ENCODE data around the gene GRIK5.

The GRIK5 gene

DNA sequence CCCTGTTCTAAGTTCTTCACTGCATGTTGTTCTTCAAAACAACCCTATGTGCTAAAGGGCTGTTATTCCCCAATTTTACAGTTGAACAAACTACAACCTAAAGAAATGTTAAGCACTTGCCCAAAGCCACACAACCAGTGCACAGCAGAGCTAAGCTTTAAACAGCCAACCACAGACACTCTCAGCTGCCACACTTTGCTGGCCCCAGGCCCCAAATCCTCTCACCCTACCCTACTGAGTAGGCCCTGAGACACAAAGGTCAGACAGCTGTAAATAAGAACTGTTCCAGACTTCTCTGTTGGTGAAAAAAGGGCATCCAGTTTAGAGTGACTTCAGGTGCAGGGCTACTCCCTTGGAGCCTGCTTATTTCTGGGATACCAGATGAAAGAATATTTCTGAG is 30.0 kb downstream of the GRIK5 start:
- FAIRE-seq = no peak
- TF ChIP-seq POLR2A (IDR thresholded peaks at IDR 0.05; ENCODE audit: low read depth, low read length) (no peak), TAF1 (IDR thresholded peaks at IDR 0.05; ENCODE audit: borderline replicate concordance, low read depth, low read length) (no peak), POLR2AphosphoS5 (IDR thresholded peaks at IDR 0.05; ENCODE audit: low read depth, low read length) (no peak)
- DNase-seq (ENCODE audit: insufficient read length) = no peak

DNA sequence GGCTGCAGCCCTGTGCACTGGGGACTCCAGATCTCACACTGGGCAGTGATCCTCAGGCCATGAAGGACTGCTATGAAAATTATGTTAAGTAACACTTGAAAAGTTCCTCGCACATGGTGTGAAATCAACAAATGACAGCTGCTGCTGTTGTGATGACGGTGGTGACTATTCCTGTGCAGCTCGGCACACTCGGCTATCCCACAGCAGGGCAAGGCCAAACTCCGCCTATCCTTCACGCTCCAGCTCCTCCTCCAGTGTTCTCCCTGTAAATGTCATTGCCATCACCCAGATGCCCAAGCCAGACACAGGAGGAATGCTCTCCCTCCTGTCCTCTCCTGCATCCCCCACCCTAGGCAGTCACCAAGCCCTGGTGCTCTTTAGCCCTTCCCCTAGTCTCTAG is 31.3 kb downstream of the GRIK5 start:
- DNase-seq (ENCODE audit: insufficient read length) = no peak
- no peak for FAIRE-seq
- TF ChIP-seq TAF1 (IDR thresholded peaks at IDR 0.05; ENCODE audit: borderline replicate concordance, low read depth, low read length) (no peak), POLR2A (IDR thresholded peaks at IDR 0.05; ENCODE audit: low read depth, low read length) (no peak), POLR2AphosphoS5 (IDR thresholded peaks at IDR 0.05; ENCODE audit: low read depth, low read length) (no peak)

DNA sequence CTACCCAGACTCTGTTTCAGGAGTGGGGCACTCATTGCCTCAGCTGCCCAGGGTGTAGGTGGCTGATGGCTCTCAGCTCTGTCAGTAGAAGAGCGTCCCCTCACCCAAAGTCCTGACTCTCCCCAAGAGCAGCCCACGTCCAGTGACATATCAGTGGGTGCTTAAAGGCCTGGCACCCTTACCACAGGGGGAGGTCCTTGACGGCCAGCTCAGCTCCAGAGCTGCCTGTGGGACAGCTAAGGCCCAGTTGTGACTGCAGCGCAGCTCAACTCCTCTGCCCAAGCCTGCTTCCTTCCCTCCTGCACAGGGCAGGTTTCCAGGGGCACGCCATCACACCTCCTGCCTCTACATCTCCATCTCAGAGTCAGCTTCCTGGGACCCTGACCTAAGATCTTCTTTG is 32.4 kb downstream of the GRIK5 start:
- no peak for FAIRE-seq
- no peak for DNase-seq (ENCODE audit: insufficient read length)
- no peak for TF ChIP-seq POLR2A (IDR thresholded peaks at IDR 0.05; ENCODE audit: low read depth, low read length)
- TF ChIP-seq POLR2AphosphoS5 (IDR thresholded peaks at IDR 0.05; ENCODE audit: low read depth, low read length) = no peak
- no peak for TF ChIP-seq TAF1 (IDR thresholded peaks at IDR 0.05; ENCODE audit: borderline replicate concordance, low read depth, low read length)

DNA sequence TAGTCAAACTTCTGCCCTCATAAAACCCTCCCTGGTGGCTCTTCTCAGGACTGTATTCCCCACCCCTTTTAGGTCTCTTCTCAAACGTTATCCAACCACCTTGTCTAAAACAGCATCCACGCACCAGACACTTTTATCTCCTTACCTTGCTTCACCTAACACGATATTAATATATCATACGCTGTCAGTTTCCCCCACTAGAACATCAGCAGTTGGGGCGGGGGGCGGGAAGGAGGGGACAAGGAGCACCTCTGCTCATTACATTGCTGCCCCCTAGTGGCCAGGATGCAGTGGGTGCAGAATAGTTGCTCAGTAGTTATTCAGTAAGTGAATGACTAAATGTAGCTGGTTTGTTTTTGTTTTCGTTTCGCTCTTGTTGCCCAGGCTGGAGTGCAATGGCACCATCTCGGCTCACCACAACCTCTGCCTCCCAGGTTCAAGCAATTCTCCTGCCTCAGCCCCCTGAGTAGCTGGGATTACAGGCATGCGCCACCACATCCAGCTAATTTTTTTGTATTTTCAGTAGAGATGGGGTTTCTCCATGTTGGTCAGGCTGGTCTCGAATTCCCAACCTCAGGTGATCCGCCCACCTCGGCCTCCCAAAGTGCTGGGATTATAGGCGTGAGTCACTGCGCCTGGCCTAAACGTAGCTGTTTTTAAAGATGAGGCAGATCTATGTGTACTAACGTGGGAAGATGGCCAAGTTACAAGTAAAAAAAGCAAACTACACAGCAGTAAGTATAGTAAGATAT is 35.2 kb downstream of the GRIK5 start:
- FAIRE-seq = peak; percentile 92
- DNase-seq (ENCODE audit: insufficient read length) = peak; percentile 57

DNA sequence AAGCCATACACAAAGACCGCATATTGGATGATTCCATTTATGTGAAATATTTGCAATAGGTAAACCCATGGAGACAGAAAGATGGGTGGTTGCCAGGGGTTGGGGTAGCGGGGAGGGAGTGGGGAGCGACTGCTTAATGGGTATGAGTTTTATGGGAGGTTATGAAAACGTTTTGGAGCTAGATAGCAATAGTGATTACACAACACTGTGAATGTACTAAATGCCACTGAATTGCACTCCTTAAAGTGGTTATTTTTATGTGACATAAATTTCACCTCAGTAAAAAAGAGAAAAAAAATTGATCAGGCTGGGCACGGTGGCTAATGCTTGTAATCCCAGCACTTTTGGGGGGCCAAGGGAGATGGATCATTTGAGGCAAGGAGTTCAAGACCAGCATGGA is 36.6 kb downstream of the GRIK5 start:
- DNase-seq (ENCODE audit: insufficient read length) (no peak), FAIRE-seq (no peak)
- TF ChIP-seq TAF1 (IDR thresholded peaks at IDR 0.05; ENCODE audit: borderline replicate concordance, low read depth, low read length) (no peak), POLR2AphosphoS5 (IDR thresholded peaks at IDR 0.05; ENCODE audit: low read depth, low read length) (no peak), POLR2A (IDR thresholded peaks at IDR 0.05; ENCODE audit: low read depth, low read length) (no peak)

DNA sequence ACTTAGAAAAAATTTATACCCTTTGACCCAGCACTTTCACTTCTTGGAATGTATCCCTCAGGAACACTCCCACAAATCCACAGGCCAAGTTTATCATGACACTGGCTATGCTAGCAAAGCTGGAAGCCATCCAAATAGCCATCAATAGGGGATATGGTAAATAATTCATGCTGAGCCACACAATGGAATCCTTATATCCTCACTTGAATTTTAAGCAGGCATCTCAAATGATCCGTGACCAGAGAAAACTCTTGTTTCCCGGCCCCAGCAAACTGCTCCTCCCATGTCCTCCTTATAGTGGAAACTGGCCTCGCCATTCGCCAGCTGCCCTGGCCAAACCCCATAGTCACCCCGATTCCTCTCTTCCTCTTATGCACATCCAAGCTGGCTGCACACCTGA is 37.6 kb downstream of the GRIK5 start:
- DNase-seq (ENCODE audit: insufficient read length) (no peak), FAIRE-seq (no peak)
- TF ChIP-seq POLR2AphosphoS5 (IDR thresholded peaks at IDR 0.05; ENCODE audit: low read depth, low read length) (no peak), POLR2A (IDR thresholded peaks at IDR 0.05; ENCODE audit: low read depth, low read length) (no peak), TAF1 (IDR thresholded peaks at IDR 0.05; ENCODE audit: borderline replicate concordance, low read depth, low read length) (no peak)

DNA sequence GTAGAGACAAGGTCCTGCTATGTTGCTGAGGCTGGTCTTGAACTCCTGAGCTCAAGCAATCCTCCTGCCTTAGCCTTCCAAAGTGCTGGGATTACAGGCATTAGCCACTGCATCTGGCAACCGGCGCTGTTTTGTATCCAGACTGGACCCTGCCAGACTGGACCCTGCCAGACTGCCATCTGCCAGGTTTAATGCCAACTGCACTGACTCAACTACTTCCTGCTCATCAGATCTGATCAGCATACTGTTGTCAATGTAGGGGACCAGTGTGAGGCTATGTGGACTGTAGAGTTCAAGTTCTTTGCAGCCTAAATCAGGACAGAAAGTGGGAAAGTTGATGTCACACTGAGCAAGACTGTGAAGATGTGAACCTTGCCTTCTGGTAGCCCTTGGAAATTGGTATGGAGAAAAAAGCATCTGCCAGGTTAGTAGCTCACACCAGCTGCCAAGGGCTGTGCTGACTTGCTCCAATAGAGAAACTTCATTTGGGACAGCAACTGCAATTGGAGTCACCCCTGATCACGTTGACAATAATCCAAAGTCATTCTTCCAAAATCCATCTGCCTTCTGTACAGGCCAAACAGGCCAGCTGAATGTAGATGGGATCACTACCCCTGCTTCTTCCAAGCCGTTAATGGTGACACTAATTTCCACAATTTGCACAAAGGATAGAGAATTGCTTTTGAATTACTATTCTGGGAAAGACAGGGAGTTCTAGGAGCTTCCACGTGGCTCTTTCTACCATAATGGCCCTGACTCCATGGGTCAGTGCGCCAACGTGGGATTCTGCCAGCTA is 39.2 kb downstream of the GRIK5 start:
- no peak for DNase-seq (ENCODE audit: insufficient read length)
- TF ChIP-seq POLR2AphosphoS5 (IDR thresholded peaks at IDR 0.05; ENCODE audit: low read depth, low read length) = no peak
- no peak for TF ChIP-seq POLR2A (IDR thresholded peaks at IDR 0.05; ENCODE audit: low read depth, low read length)
- TF ChIP-seq TAF1 (IDR thresholded peaks at IDR 0.05; ENCODE audit: borderline replicate concordance, low read depth, low read length) = no peak
- no peak for FAIRE-seq

DNA sequence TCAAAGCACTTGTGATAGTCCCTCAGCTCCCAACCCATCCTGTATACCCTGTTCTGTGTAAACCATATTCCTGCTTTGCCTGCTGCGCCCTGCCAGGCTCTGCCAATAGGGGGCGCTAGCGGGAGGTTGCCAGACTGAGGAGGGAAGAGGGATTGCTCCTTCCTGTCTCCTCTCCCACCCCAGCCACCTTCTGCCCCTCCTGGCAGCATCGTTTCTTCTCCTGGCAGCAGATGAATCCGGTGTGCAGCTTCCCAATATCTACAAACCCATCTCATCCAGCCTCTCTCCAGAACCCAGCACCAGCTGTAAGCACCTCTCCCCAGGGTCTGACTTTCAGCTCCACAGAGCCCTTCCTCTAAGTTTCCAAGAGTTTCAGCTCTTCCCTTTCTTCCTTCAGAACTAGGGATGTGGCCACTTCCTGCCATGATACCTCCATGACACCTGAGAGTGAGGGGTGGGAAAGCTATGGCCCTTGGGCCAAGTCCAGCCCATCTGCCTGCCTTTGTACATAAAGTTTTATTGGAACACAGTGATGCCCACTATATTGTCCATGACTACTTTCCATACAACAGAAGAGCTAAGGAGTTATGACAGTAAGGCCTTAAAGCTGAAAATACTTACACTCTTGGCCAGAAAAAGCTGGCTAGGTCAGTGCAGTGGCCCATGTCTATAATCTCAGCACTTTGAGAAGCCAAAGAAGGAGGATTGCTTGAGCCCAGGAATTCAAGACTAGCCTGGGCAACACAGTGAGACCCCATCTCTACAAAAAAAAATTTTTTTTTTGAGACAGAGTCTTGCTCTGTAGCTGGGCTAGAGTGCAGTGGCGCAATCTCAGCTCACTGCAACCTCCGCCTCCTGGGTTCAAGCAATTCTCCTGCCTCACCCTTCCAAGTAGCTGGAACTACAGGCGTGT is 41.4 kb downstream of the GRIK5 start:
- no peak for FAIRE-seq

DNA sequence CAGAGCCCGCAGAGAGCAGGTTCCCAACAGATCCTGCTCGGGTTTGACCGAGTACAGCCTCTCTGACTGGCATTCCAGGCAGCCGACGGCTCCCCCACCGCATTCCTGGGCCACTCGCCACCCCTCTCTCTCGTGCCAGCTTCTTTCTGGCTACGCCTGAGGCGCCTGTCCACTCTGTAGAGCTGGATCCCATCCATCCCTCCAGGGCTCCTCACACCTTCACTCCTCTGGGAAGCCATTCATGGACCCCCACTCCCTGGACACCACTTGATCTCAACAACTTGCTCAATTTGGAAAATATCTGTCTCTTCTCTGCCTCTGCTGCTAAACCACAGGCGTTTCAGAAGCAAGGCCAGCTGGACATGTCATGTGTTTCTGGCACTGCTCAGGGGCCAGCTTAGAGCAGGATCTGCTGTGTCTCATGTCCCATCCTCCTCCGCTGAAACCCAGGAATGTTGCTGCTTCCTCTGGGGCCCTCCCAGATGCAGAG is 45.3 kb downstream of the GRIK5 start:
- no peak for DNase-seq (ENCODE audit: insufficient read length)

More for the DNA sequence above, 41.4 kb downstream of the GRIK5 start:
- TF ChIP-seq POLR2AphosphoS5 (IDR thresholded peaks at IDR 0.05; ENCODE audit: low read depth, low read length) (no peak), POLR2A (IDR thresholded peaks at IDR 0.05; ENCODE audit: low read depth, low read length) (no peak), TAF1 (IDR thresholded peaks at IDR 0.05; ENCODE audit: borderline replicate concordance, low read depth, low read length) (no peak)
- no peak for DNase-seq (ENCODE audit: insufficient read length)

DNA sequence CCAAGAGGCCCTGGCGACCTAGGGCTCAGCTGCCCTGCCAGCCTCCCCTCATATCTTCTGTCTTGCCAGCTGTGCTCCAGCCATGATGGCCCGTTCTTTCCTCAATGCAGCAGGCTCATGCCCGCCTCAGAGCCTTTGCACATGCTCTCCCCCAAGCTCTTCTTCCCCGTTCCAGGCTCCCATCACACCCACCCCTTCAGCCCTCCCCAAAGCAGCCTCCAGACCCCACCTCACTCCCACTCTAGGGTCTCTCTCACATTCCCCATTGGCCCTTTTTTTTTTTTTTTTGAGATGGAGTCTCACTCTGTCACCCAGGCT is 46.1 kb downstream of the GRIK5 start:
- DNase-seq (ENCODE audit: insufficient read length) (no peak), FAIRE-seq (no peak)
- no peak for TF ChIP-seq POLR2AphosphoS5 (IDR thresholded peaks at IDR 0.05; ENCODE audit: low read depth, low read length)
- TF ChIP-seq POLR2A (IDR thresholded peaks at IDR 0.05; ENCODE audit: low read depth, low read length) = no peak
- TF ChIP-seq TAF1 (IDR thresholded peaks at IDR 0.05; ENCODE audit: borderline replicate concordance, low read depth, low read length) = no peak

More for the DNA sequence above, 45.3 kb downstream of the GRIK5 start:
- FAIRE-seq = no peak
- TF ChIP-seq TAF1 (IDR thresholded peaks at IDR 0.05; ENCODE audit: borderline replicate concordance, low read depth, low read length) (no peak), POLR2A (IDR thresholded peaks at IDR 0.05; ENCODE audit: low read depth, low read length) (no peak), POLR2AphosphoS5 (IDR thresholded peaks at IDR 0.05; ENCODE audit: low read depth, low read length) (no peak)
